ENCODE results near the gene ARHGEF17.

GRCh38 chr11:73396251-73396930 lies 88.3 kb downstream of the ARHGEF17 start:
- TF ChIP-seq CTCF (IDR thresholded peaks at IDR 0.05) (no peak), POLR2A (IDR thresholded peaks at IDR 0.05) (no peak)

Measured in testis (tissue), 2 donors.